ENCODE data around the gene SLC44A1. TPM values are rescaled to one million over a fixed set of nuclear protein-coding genes. Genes with fewer than 3 reads are reported as not detected.

SLC44A1 gene
- total RNA-seq, 1 experiment from 2014 or later: 43.7 TPM

GRCh38 chr9:105332471-105332870 lies 88.0 kb downstream of the SLC44A1 start:
- no peak for DNase-seq (ENCODE audit: low spot score)

GRCh38 chr9:105333076-105333475 lies 88.6 kb downstream of the SLC44A1 start:
- DNase-seq (ENCODE audit: low spot score): no peak

GRCh38 chr9:105333811-105334210 lies 89.4 kb downstream of the SLC44A1 start:
- DNase-seq (ENCODE audit: low spot score): no peak

- no peak for DNase-seq (ENCODE audit: low spot score)
Observed at GRCh38 chr9:105338308-105338707, 93.9 kb downstream of the SLC44A1 start.

GRCh38 chr9:105339849-105340248 lies 95.4 kb downstream of the SLC44A1 start:
- DNase-seq (ENCODE audit: low spot score): no peak

GRCh38 chr9:105341434-105342146 lies 97.1 kb downstream of the SLC44A1 start:
- DNase-seq (ENCODE audit: low spot score): no peak

GRCh38 chr9:105342147-105342505 lies 97.7 kb downstream of the SLC44A1 start:
- no peak for DNase-seq (ENCODE audit: low spot score)

- DNase-seq (ENCODE audit: low spot score): no peak
Observed at GRCh38 chr9:105344283-105344682, 99.8 kb downstream of the SLC44A1 start.

GRCh38 chr9:105345626-105346025 lies 101.2 kb downstream of the SLC44A1 start:
- no peak for DNase-seq (ENCODE audit: low spot score)

GRCh38 chr9:105346273-105346672 lies 101.8 kb downstream of the SLC44A1 start:
- DNase-seq (ENCODE audit: low spot score): no peak

- DNase-seq (ENCODE audit: low spot score): no peak
Observed at GRCh38 chr9:105354448-105354847, 110.0 kb downstream of the SLC44A1 start.

GRCh38 chr9:105355781-105356180 lies 111.3 kb downstream of the SLC44A1 start:
- peak; percentile 46 for DNase-seq (ENCODE audit: low spot score)

GRCh38 chr9:105357937-105358336 lies 113.5 kb downstream of the SLC44A1 start:
- DNase-seq (ENCODE audit: low spot score): no peak

- DNase-seq (ENCODE audit: low spot score): no peak
Observed at GRCh38 chr9:105359892-105360291, 115.4 kb downstream of the SLC44A1 start.

- peak; percentile 22 for DNase-seq (ENCODE audit: low spot score)
Observed at GRCh38 chr9:105360344-105360743, 115.9 kb downstream of the SLC44A1 start.

GRCh38 chr9:105361873-105362272 lies 117.4 kb downstream of the SLC44A1 start:
- DNase-seq (ENCODE audit: low spot score): no peak

- no peak for DNase-seq (ENCODE audit: low spot score)
Observed at GRCh38 chr9:105362470-105362869, 118.0 kb downstream of the SLC44A1 start.

GRCh38 chr9:105363837-105364236 lies 119.4 kb downstream of the SLC44A1 start:
- DNase-seq (ENCODE audit: low spot score): no peak

- DNase-seq (ENCODE audit: low spot score): no peak
Observed at GRCh38 chr9:105369911-105370310, 125.5 kb downstream of the SLC44A1 start.

GRCh38 chr9:105373723-105374122 lies 129.3 kb downstream of the SLC44A1 start:
- no peak for DNase-seq (ENCODE audit: low spot score)

GRCh38 chr9:105375323-105375722 lies 130.9 kb downstream of the SLC44A1 start:
- DNase-seq (ENCODE audit: low spot score): no peak

- no peak for DNase-seq (ENCODE audit: low spot score)
Observed at GRCh38 chr9:105376893-105377292, 132.4 kb downstream of the SLC44A1 start.

GRCh38 chr9:105385381-105385985 lies 141.0 kb downstream of the SLC44A1 start:
- DNase-seq (ENCODE audit: low spot score): no peak

Measured in HT-29 (cell line).